Skeletal muscle tissue (tissue), 4 donors: ENCODE measurements around the gene ALDOB. TPM values are rescaled to one million over a fixed set of nuclear protein-coding genes. Genes with fewer than 3 reads are reported as not detected.

Source experiments
- H3K27ac ChIP-seq: one replicate; pipeline ENCODE4 v1.7.0; 2013; ENCODE audit warnings: mild to moderate bottlenecking, low read depth, low read length, inconsistent platforms
- H3K27me3 ChIP-seq, 3 donors: one replicate each; pipeline ENCODE4 v1.7.0; 2013; ENCODE audit warnings: low read length in 3 of 3; ENCODE audit not compliant: control insufficient read depth in 3 of 3, insufficient read depth in 3 of 3
- H3K36me3 ChIP-seq, 3 donors: one replicate each; pipeline ENCODE4 v1.7.0; 2013; ENCODE audit warnings: low read length in 3 of 3; ENCODE audit not compliant: control insufficient read depth in 3 of 3, insufficient read depth in 3 of 3
- H3K4me1 ChIP-seq, 3 donors: one replicate each; pipeline ENCODE4 v1.7.0; 2013; ENCODE audit warnings: low read length in 3 of 3, mild to moderate bottlenecking in 3 of 3; ENCODE audit not compliant: control insufficient read depth in 3 of 3, insufficient read depth in 3 of 3
- H3K4me3 ChIP-seq, 3 donors: one replicate each; pipeline ENCODE4 v1.7.0; 2013; ENCODE audit warnings: low read length in 3 of 3
- H3K9ac ChIP-seq, 3 donors: one replicate each; pipeline ENCODE4 v1.7.0; 2013; ENCODE audit warnings: low read length in 3 of 3, mild to moderate bottlenecking in 3 of 3, moderate library complexity in 2 of 3, low read depth in 1 of 3
- H3K9me3 ChIP-seq, 3 donors: one replicate each; pipeline ENCODE4 v1.7.0; 2013; ENCODE audit warnings: low read length in 3 of 3; ENCODE audit not compliant: control insufficient read depth in 3 of 3
- total RNA-seq: library from RNA; depleted of rRNA; stranded (reverse); fragments of >200 nt; gene quantifications from one replicate; pipeline ENCODE4 v1.2.3, GENCODE V29; 2014
- donor health status: Osteomylitis.

Gene ALDOB
- total RNA-seq, 1 donor from 2014 or later: not detected

GRCh38 chr9:101417389-101417788, 18.2 kb downstream of the ALDOB start:
- H3K9me3 ChIP-seq: peaks cover 4 to 11% (median 9%) of the 10 kb centered on the region in 3 donors
- no peak overlapping the region for H3K9ac ChIP-seq
- H3K27me3 ChIP-seq: no peaks in the 10 kb centered on the region
- no peaks in the 10 kb centered on the region for H3K36me3 ChIP-seq
- H3K4me1 ChIP-seq: no peaks in the 10 kb centered on the region
- no peak overlapping the region for H3K4me3 ChIP-seq
- H3K27ac ChIP-seq: no peak overlapping the region

GRCh38 chr9:101415578-101415977, 20.0 kb downstream of the ALDOB start:
- no peak overlapping the region for H3K4me3 ChIP-seq
- no peak overlapping the region for H3K9ac ChIP-seq
- H3K4me1 ChIP-seq: no peaks in the 10 kb centered on the region
- no peaks in the 10 kb centered on the region for H3K36me3 ChIP-seq
- no peak overlapping the region for H3K27ac ChIP-seq
- H3K27me3 ChIP-seq: no peaks in the 10 kb centered on the region
- peaks cover 6 to 19% (median 11%) of the 10 kb centered on the region in 3 donors for H3K9me3 ChIP-seq

- H3K27ac ChIP-seq: no peak overlapping the region
- H3K36me3 ChIP-seq: peaks cover under 1 to 5% (median 1%) of the 10 kb centered on the region in 3 donors
- H3K9me3 ChIP-seq: peaks cover 11 to 26% (median 17%) of the 10 kb centered on the region in 3 donors
- no peaks in the 10 kb centered on the region for H3K4me1 ChIP-seq
- H3K9ac ChIP-seq: no peak overlapping the region
- H3K4me3 ChIP-seq: no peak overlapping the region
- H3K27me3 ChIP-seq: no peaks in the 10 kb centered on the region
Observed at GRCh38 chr9:101414839-101415238, 20.7 kb downstream of the ALDOB start.

GRCh38 chr9:101409079-101409477, 26.5 kb downstream of the ALDOB start:
- Histone ChIP-seq H3K4me3 (peak overlapping the region in 1 of 3 donors; percentile 43), H3K9me3 (peaks cover 36 to 61% (median 40%) of the 10 kb centered on the region in 3 donors), H3K9ac (no peak overlapping the region), H3K27ac (no peak overlapping the region), H3K27me3 (no peaks in the 10 kb centered on the region), H3K36me3 (peaks cover 43 to 56% (median 52%) of the 10 kb centered on the region in 3 donors), H3K4me1 (no peaks in the 10 kb centered on the region)

- peaks cover 33 to 60% (median 40%) of the 10 kb centered on the region in 3 donors for H3K9me3 ChIP-seq
- peaks cover 49 to 62% (median 58%) of the 10 kb centered on the region in 3 donors for H3K36me3 ChIP-seq
- no peak overlapping the region for H3K9ac ChIP-seq
- no peaks in the 10 kb centered on the region for H3K4me1 ChIP-seq
- no peak overlapping the region for H3K27ac ChIP-seq
- peak overlapping the region in 1 of 3 donors; percentile 50 for H3K4me3 ChIP-seq
- H3K27me3 ChIP-seq: no peaks in the 10 kb centered on the region
Observed at GRCh38 chr9:101408374-101409078, 27.0 kb downstream of the ALDOB start.

GRCh38 chr9:101403516-101404285, 31.9 kb downstream of the ALDOB start:
- Histone ChIP-seq H3K4me3 (no peak overlapping the region), H3K9me3 (peaks cover 14 to 30% (median 17%) of the 10 kb centered on the region in 3 donors), H3K4me1 (peaks cover 10 to 15% (median 11%) of the 10 kb centered on the region in 3 donors), H3K27me3 (no peaks in the 10 kb centered on the region), H3K36me3 (peaks cover 56 to 78% (median 77%) of the 10 kb centered on the region in 3 donors), H3K9ac (no peak overlapping the region), H3K27ac (no peak overlapping the region)

- Histone ChIP-seq H3K9me3 (peaks cover 0 to 7% (median 0%) of the 10 kb centered on the region in 3 donors), H3K27me3 (no peaks in the 10 kb centered on the region), H3K4me1 (peaks cover 10 to 26% (median 20%) of the 10 kb centered on the region in 3 donors), H3K27ac (peak overlapping the region; percentile 89), H3K9ac (peak overlapping the region in 1 of 3 donors; percentile 97), H3K36me3 (peaks cover 33 to 49% (median 47%) of the 10 kb centered on the region in 3 donors), H3K4me3 (peak overlapping the region; percentile 74 to 98 (median 76))
Observed at GRCh38 chr9:101400120-101400519, 35.5 kb downstream of the ALDOB start.

GRCh38 chr9:101399643-101399970, 36.0 kb downstream of the ALDOB start:
- peaks cover 0 to 4% (median 0%) of the 10 kb centered on the region in 3 donors for H3K9me3 ChIP-seq
- no peaks in the 10 kb centered on the region for H3K27me3 ChIP-seq
- peak overlapping the region; percentile 89 for H3K27ac ChIP-seq
- peak overlapping the region; percentile 74 to 98 (median 76) for H3K4me3 ChIP-seq
- peaks cover 27 to 44% (median 42%) of the 10 kb centered on the region in 3 donors for H3K36me3 ChIP-seq
- H3K4me1 ChIP-seq: peaks cover 10 to 26% (median 20%) of the 10 kb centered on the region in 3 donors
- H3K9ac ChIP-seq: peak overlapping the region; percentile 85 to 97 (median 88)

- H3K4me3 ChIP-seq: peak overlapping the region; percentile 74 to 98 (median 76)
- H3K9me3 ChIP-seq: peaks cover 0 to 3% (median 0%) of the 10 kb centered on the region in 3 donors
- H3K27ac ChIP-seq: peak overlapping the region; percentile 89
- H3K9ac ChIP-seq: peak overlapping the region; percentile 85 to 97 (median 88)
- H3K27me3 ChIP-seq: no peaks in the 10 kb centered on the region
- H3K4me1 ChIP-seq: peaks cover 10 to 26% (median 20%) of the 10 kb centered on the region in 3 donors
- peaks cover 26 to 39% (median 37%) of the 10 kb centered on the region in 3 donors for H3K36me3 ChIP-seq
Observed at GRCh38 chr9:101398930-101399642, 36.5 kb downstream of the ALDOB start.
